HL-60 (cell line): ENCODE results near the gene LAMA2.
"Not testable (repeated sequence)": the region's sequence is repeated elsewhere in the genome, so short reads cannot be mapped to it uniquely, and the experiment has no call there.

Source experiments
- DNase-seq, 2 experiments: peaks; one replicate each; pipeline ENCODE4 v3.0.0-alpha.2; 2010 to 2020; ENCODE audit warnings: low read depth in 1 of 2, low spot score in 1 of 2
- H3K27ac ChIP-seq: fragments of 250-450 bp; sonication (Bioruptor Pico); replicated peaks from 2 replicates; pipeline ENCODE4 v1.5.1; 2020; ENCODE audit warnings: mild to moderate bottlenecking, moderate library complexity
- H3K27me3 ChIP-seq: fragments of 250-450 bp; sonication (Bioruptor Pico); 2 replicates; pipeline ENCODE4 v1.5.1; 2021; ENCODE audit warnings: mild to moderate bottlenecking, moderate library complexity; ENCODE audit not compliant: insufficient read depth, poor library complexity, severe bottlenecking
- H3K4me3 ChIP-seq: replicated peaks from 2 replicates; pipeline ENCODE4 v1.5.1; 2011; ENCODE audit warnings: mild to moderate bottlenecking, control low read depth, low read length; ENCODE audit not compliant: insufficient read depth
- CTCF ChIP-seq: IDR thresholded peaks from one replicate; pipeline ENCODE4 v1.5.1; 2011; ENCODE audit warnings: low read length, control low read depth, inconsistent platforms; ENCODE audit not compliant: insufficient read depth
- GABPA ChIP-seq: IDR thresholded peaks from 2 replicates; pipeline ENCODE4 v1.6.1; 2012; ENCODE audit warnings: low read depth
- POLR2AphosphoS5 ChIP-seq: IDR thresholded peaks from 2 replicates; pipeline ENCODE4 v1.6.1; 2012; ENCODE audit warnings: low read depth
- REST ChIP-seq: IDR thresholded peaks from 2 replicates; pipeline ENCODE4 v1.6.1; 2012; ENCODE audit warnings: low read depth; ENCODE audit not compliant: insufficient replicate concordance
- SPI1 ChIP-seq: IDR thresholded peaks from 2 replicates; pipeline ENCODE4 v1.6.1; 2012; ENCODE audit warnings: low read depth, mild to moderate bottlenecking, borderline replicate concordance

LAMA2 gene

GRCh38 chr6:129047834-129048233 lies 164.9 kb downstream of the LAMA2 start:
- Histone ChIP-seq H3K27me3 (no peaks in the 10 kb centered on the region), H3K27ac (no peak overlapping the region), H3K4me3 (no peak overlapping the region)
- no peak for DNase-seq
- TF ChIP-seq GABPA = no peak
- TF ChIP-seq POLR2AphosphoS5 = no peak
- no peak for TF ChIP-seq REST
- TF ChIP-seq SPI1 = no peak
- no peak for TF ChIP-seq CTCF

DNA sequence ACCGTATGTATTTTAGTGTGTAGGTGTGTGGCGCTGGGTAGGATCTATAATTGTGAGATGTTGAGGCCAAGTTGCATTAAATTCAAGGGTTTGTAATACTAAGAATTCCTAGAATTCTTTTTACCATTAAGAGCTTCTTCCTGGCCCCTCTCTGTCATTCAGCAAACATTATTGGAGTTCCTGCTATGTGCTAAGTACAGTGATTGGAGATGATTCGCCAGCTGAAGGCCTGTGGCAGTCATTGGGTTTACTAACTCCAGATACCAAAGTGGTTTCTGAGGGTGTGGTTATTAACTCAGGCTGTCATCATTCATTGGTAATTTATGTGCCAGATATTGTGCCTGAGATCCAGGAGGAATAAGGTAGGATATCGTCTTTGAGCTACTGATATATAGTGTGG lies 167.1 kb downstream of the LAMA2 start:
- no peak for DNase-seq
- Histone ChIP-seq H3K27me3 (no peaks in the 10 kb centered on the region), H3K27ac (no peak overlapping the region), H3K4me3 (no peak overlapping the region)
- TF ChIP-seq SPI1 (no peak), POLR2AphosphoS5 (no peak), REST (no peak), GABPA (no peak), CTCF (no peak)

GRCh38 chr6:129053143-129053542 lies 170.2 kb downstream of the LAMA2 start:
- not testable (repeated sequence) for H3K27me3 ChIP-seq, H3K27ac ChIP-seq, DNase-seq, H3K4me3 ChIP-seq

DNA sequence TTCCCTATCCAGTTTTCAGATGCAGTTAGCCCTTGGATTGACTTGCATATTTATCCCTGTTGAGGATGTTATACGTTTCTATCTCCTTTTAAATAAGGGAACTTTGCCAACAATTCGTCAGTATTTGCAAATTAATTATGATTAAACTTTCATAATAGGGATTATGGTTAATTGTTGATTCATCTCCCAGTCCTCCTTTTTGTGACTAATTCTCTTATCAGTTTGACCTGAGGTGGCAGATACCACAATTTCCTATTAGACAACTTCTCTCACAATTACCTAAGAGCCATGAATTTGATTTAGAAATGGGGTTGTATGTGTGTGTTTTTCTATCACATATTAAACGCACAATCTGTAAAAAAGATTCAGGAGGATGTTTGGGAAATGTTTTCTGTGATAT lies 172.9 kb downstream of the LAMA2 start:
- no peak overlapping the region for H3K27ac ChIP-seq
- no peaks in the 10 kb centered on the region for H3K27me3 ChIP-seq
- H3K4me3 ChIP-seq = no peak overlapping the region
- no peak for TF ChIP-seq CTCF
- no peak for TF ChIP-seq SPI1
- TF ChIP-seq POLR2AphosphoS5 = no peak
- no peak for TF ChIP-seq GABPA
- no peak for TF ChIP-seq REST
- no peak for DNase-seq
